Panc1 (cell line): ENCODE measurements around the gene ROBO1. TPM values are rescaled to one million over a fixed set of nuclear protein-coding genes. Genes with fewer than 3 reads are reported as not detected.

Experiments used
- ATAC-seq: fragments of 200-7000 bp; cut with Tn5 transposase; 2 replicates; pipeline ENCODE4 v1.9.1; 2020; ENCODE audit warnings: mild to moderate bottlenecking, moderate library complexity
- BruUV-seq: library from RNA; stranded (reverse); fragments of 400-500 nt; replicated peaks from 2 replicates; lab custom pipeline; 2021; lab: Mats Ljungman, UMichigan
- CTCF ChIA-PET: fragments of 300-600 bp; sonication (Branson Sonifier 250); formaldehyde crosslinking; loops from one replicate; lab custom pipeline; 2022; ENCODE audit warnings: antibody characterized with exemption; lab: Charles Lee
- POLR2A ChIA-PET: fragments of 300-600 bp; sonication (Branson Sonifier 250); formaldehyde crosslinking; loops from one replicate; lab custom pipeline; 2022; ENCODE audit warnings: antibody characterized with exemption; lab: Charles Lee
- DNase-seq: peaks from one replicate; pipeline ENCODE4 v3.0.0-alpha.2; 2010; ENCODE audit warnings: low read depth, low spot score
- H3K27ac ChIP-seq: 2 replicates; pipeline ENCODE4 v1.5.1; 2011; ENCODE audit warnings: mild to moderate bottlenecking, low read length, inconsistent platforms
- H3K27me3 ChIP-seq: fragments of 200-500 bp; sonication (Bioruptor generic); 2 replicates; pipeline ENCODE4 v1.6.0; 2014; ENCODE audit warnings: low read length, inconsistent platforms; ENCODE audit not compliant: control insufficient read depth, insufficient read depth
- H3K36me3 ChIP-seq: fragments of 200-500 bp; sonication (Bioruptor generic); 2 replicates; pipeline ENCODE4 v1.5.1; 2014; ENCODE audit warnings: inconsistent platforms, mild to moderate bottlenecking, low read length, moderate library complexity; ENCODE audit not compliant: control insufficient read depth, insufficient read depth
- H3K4me1 ChIP-seq: 2 replicates; pipeline ENCODE4 v1.5.1; 2011; ENCODE audit warnings: inconsistent platforms, mild to moderate bottlenecking, low read length, moderate library complexity; ENCODE audit not compliant: control insufficient read depth, insufficient read depth
- H3K4me3 ChIP-seq, 2 experiments: 2 replicates each; pipeline ENCODE4 v1.5.1; 2011 to 2012; ENCODE audit warnings: low read depth in 2 of 2, low read length in 2 of 2, mild to moderate bottlenecking in 2 of 2, inconsistent platforms in 1 of 2, moderate library complexity in 1 of 2
- H3K9me3 ChIP-seq: fragments of 200-500 bp; sonication (Bioruptor generic); 2 replicates; pipeline ENCODE4 v1.5.1; 2014; ENCODE audit warnings: low read depth, mild to moderate bottlenecking, inconsistent platforms, low read length, moderate library complexity; ENCODE audit not compliant: control insufficient read depth, insufficient read depth
- CTCF ChIP-seq: fragments of 450-650 bp; IDR thresholded peaks from 2 replicates; pipeline ENCODE4 v1.5.1; 2017; ENCODE audit warnings: mild to moderate bottlenecking
- POLR2AphosphoS5 ChIP-seq: IDR thresholded peaks from 2 replicates; pipeline ENCODE4 v1.6.1; 2012; ENCODE audit warnings: mild to moderate bottlenecking, low read depth, low read length, moderate library complexity
- REST ChIP-seq, 2 experiments: IDR thresholded peaks; 2 replicates each; pipeline ENCODE4 v1.6.1; 2011 to 2012; ENCODE audit warnings: low read depth in 2 of 2, control low read depth in 1 of 2, low read length in 1 of 2, mild to moderate bottlenecking in 1 of 2, moderate library complexity in 1 of 2; ENCODE audit not compliant: insufficient read depth in 1 of 2
- SIN3A ChIP-seq: IDR thresholded peaks from 2 replicates; pipeline ENCODE4 v1.6.1; 2012; ENCODE audit warnings: low read depth, mild to moderate bottlenecking, low read length, moderate library complexity, borderline replicate concordance; ENCODE audit not compliant: insufficient read depth
- TCF7L2 ChIP-seq: IDR thresholded peaks from 2 replicates; pipeline ENCODE4 v1.6.1; 2011; ENCODE audit warnings: mild to moderate bottlenecking, low read depth, low read length, inconsistent platforms
- in situ Hi-C: cut with HindIII; loops from 2 replicates; pipeline ENCODE4 v1.10.0; 2016; ENCODE audit warnings: low sequenced_read_pairs, low pct_unique_long_range_greater_than_20kb
- intact Hi-C: fragments of 100-400 bp; cut with micrococcal nuclease; formaldehyde crosslinking; loops from one replicate; pipeline ENCODE4 v1.10.0; 2022; ENCODE audit not compliant: unreplicated experiment
- total RNA-seq: library from RNA; stranded (reverse); gene quantifications from one replicate; pipeline ENCODE4 v1.2.1, GENCODE V29; 2021; ENCODE audit not compliant: unreplicated experiment

The ROBO1 gene
- total RNA-seq, 1 experiment from 2014 or later, result 61.6 TPM

GRCh38 chr3:79367066-79367465, 400.7 kb downstream of the ROBO1 start:
- CTCF ChIA-PET, result no interaction called here
- in situ Hi-C loops (no loop called here), intact Hi-C loops (no loop called here)
- no peak for DNase-seq
- Histone ChIP-seq H3K4me1 (no peaks in the 10 kb centered on the region), H3K36me3 (no peaks in the 10 kb centered on the region), H3K4me3 (no peak overlapping the region), H3K27ac (no peak overlapping the region), H3K27me3 (no peaks in the 10 kb centered on the region; the same call in 1 of the 2 replicates), H3K9me3 (no peaks in the 10 kb centered on the region)
- ATAC-seq, result no peak
- POLR2A ChIA-PET, result no interaction called here
- BruUV-seq, result no TSS peak
- no peak for TF ChIP-seq SIN3A
- no peak for TF ChIP-seq REST (IDR thresholded peaks at IDR 0.05; ENCODE audit: insufficient read depth in 1 of 2, low read depth in 2 of 2, low read length in 1 of 2)
- TF ChIP-seq POLR2AphosphoS5, result no peak
- no peak for TF ChIP-seq TCF7L2

- Histone ChIP-seq H3K27ac (no peak overlapping the region), H3K4me3 (no peak overlapping the region), H3K36me3 (no peaks in the 10 kb centered on the region), H3K9me3 (no peaks in the 10 kb centered on the region), H3K4me1 (no peaks in the 10 kb centered on the region; the same call in 1 of the 2 replicates), H3K27me3 (no peaks in the 10 kb centered on the region; the same call in 1 of the 2 replicates)
- ATAC-seq, result no peak
- POLR2A ChIA-PET, result no interaction called here
- CTCF ChIA-PET, result no interaction called here
- no peak for TF ChIP-seq TCF7L2
- no peak for TF ChIP-seq SIN3A
- no peak for DNase-seq
- BruUV-seq, result no TSS peak
- in situ Hi-C loops (no loop called here), intact Hi-C loops (no loop called here)
Measured at GRCh38 chr3:79366414-79366813, 401.4 kb downstream of the ROBO1 start.

- ATAC-seq, result no peak
- no peaks in the 10 kb centered on the region; the same call in 1 of the 2 replicates for H3K4me1 ChIP-seq
- ChIA-PET POLR2A (no interaction called here), CTCF (no interaction called here)
- no peak for DNase-seq
- H3K9me3 ChIP-seq, result no peaks in the 10 kb centered on the region
- H3K27me3 ChIP-seq, result no peaks in the 10 kb centered on the region; the same call in 1 of the 2 replicates
- intact Hi-C loops (no loop called here), in situ Hi-C loops (no loop called here)
- H3K4me3 ChIP-seq, result no peak overlapping the region
- no TSS peak for BruUV-seq
- TF ChIP-seq POLR2AphosphoS5 (no peak), CTCF (no peak), REST (IDR thresholded peaks at IDR 0.05; ENCODE audit: insufficient read depth in 1 of 2, low read depth in 2 of 2, low read length in 1 of 2) (no peak), SIN3A (no peak), TCF7L2 (no peak)
- H3K36me3 ChIP-seq, result no peaks in the 10 kb centered on the region
- H3K27ac ChIP-seq, result no peak overlapping the region
Measured at GRCh38 chr3:79364784-79365183, 403.0 kb downstream of the ROBO1 start.
